Measurements from ENCODE around the gene PIEZO2. TPM values are rescaled to one million over a fixed set of nuclear protein-coding genes. Genes with fewer than 3 reads are reported as not detected.

PIEZO2 gene
- total RNA-seq, 1 experiment from 2014 or later, result 11.1 TPM

- peak; percentile 5 for DNase-seq
- Histone ChIP-seq H3K9me3 (no peaks in the 10 kb centered on the region), H3K4me3 (no peak overlapping the region), H3K27me3 (no peaks in the 10 kb centered on the region), H3K36me3 (peaks cover 19% of the 10 kb centered on the region)
Measured at GRCh38 chr18:11034884-11035283, 114.5 kb downstream of the PIEZO2 start.

- peaks cover 19% of the 10 kb centered on the region for H3K36me3 ChIP-seq
- no peak overlapping the region for H3K4me3 ChIP-seq
- no peaks in the 10 kb centered on the region for H3K9me3 ChIP-seq
- no peak for DNase-seq
- no peaks in the 10 kb centered on the region for H3K27me3 ChIP-seq
Measured at GRCh38 chr18:11033503-11033902, 115.9 kb downstream of the PIEZO2 start.

GRCh38 chr18:11031966-11032365, 117.4 kb downstream of the PIEZO2 start:
- peaks cover 16% of the 10 kb centered on the region for H3K36me3 ChIP-seq
- no peaks in the 10 kb centered on the region for H3K9me3 ChIP-seq
- DNase-seq, result no peak
- H3K4me3 ChIP-seq, result no peak overlapping the region
- no peaks in the 10 kb centered on the region for H3K27me3 ChIP-seq

GRCh38 chr18:11029021-11029420, 120.3 kb downstream of the PIEZO2 start:
- Histone ChIP-seq H3K4me3 (no peak overlapping the region), H3K27me3 (no peaks in the 10 kb centered on the region), H3K36me3 (peaks cover 20% of the 10 kb centered on the region), H3K9me3 (no peaks in the 10 kb centered on the region)
- DNase-seq, result no peak

GRCh38 chr18:11027862-11028261, 121.5 kb downstream of the PIEZO2 start:
- Histone ChIP-seq H3K27me3 (no peaks in the 10 kb centered on the region), H3K36me3 (peaks cover 11% of the 10 kb centered on the region), H3K9me3 (no peaks in the 10 kb centered on the region), H3K4me3 (no peak overlapping the region)
- DNase-seq, result no peak

- H3K36me3 ChIP-seq, result peaks cover 10% of the 10 kb centered on the region
- H3K9me3 ChIP-seq, result no peaks in the 10 kb centered on the region
- H3K27me3 ChIP-seq, result no peaks in the 10 kb centered on the region
- H3K4me3 ChIP-seq, result no peak overlapping the region
- DNase-seq, result no peak
Measured at GRCh38 chr18:11025671-11026070, 123.7 kb downstream of the PIEZO2 start.

GRCh38 chr18:11024928-11025669, 124.3 kb downstream of the PIEZO2 start:
- Histone ChIP-seq H3K9me3 (no peaks in the 10 kb centered on the region), H3K4me3 (no peak overlapping the region), H3K36me3 (peaks cover 7% of the 10 kb centered on the region), H3K27me3 (no peaks in the 10 kb centered on the region)
- no peak for DNase-seq

GRCh38 chr18:11021477-11021876, 127.9 kb downstream of the PIEZO2 start:
- H3K9me3 ChIP-seq, result no peaks in the 10 kb centered on the region
- DNase-seq, result no peak
- H3K27me3 ChIP-seq, result no peaks in the 10 kb centered on the region
- H3K36me3 ChIP-seq, result peaks cover 6% of the 10 kb centered on the region
- H3K4me3 ChIP-seq, result no peak overlapping the region

GRCh38 chr18:11020877-11021414, 128.4 kb downstream of the PIEZO2 start:
- Histone ChIP-seq H3K36me3 (peaks cover 6% of the 10 kb centered on the region), H3K9me3 (no peaks in the 10 kb centered on the region), H3K4me3 (no peak overlapping the region), H3K27me3 (no peaks in the 10 kb centered on the region)
- DNase-seq, result no peak

- no peak for DNase-seq
- no peak overlapping the region for H3K4me3 ChIP-seq
- H3K27me3 ChIP-seq, result no peaks in the 10 kb centered on the region
- peaks cover 2% of the 10 kb centered on the region for H3K36me3 ChIP-seq
- H3K9me3 ChIP-seq, result no peaks in the 10 kb centered on the region
Measured at GRCh38 chr18:11020161-11020853, 129.1 kb downstream of the PIEZO2 start.

- Histone ChIP-seq H3K4me3 (no peak overlapping the region), H3K9me3 (no peaks in the 10 kb centered on the region), H3K36me3 (no peaks in the 10 kb centered on the region; the same call in 1 of the 2 replicates), H3K27me3 (no peaks in the 10 kb centered on the region)
- DNase-seq, result no peak
Measured at GRCh38 chr18:11019295-11020105, 129.9 kb downstream of the PIEZO2 start.

GRCh38 chr18:11009869-11010268, 139.5 kb downstream of the PIEZO2 start:
- no peaks in the 10 kb centered on the region for H3K9me3 ChIP-seq
- no peaks in the 10 kb centered on the region for H3K27me3 ChIP-seq
- H3K4me3 ChIP-seq, result no peak overlapping the region
- H3K36me3 ChIP-seq, result peaks cover 2% of the 10 kb centered on the region
- no peak for DNase-seq

- DNase-seq, result no peak
- no peak overlapping the region for H3K4me3 ChIP-seq
- no peaks in the 10 kb centered on the region for H3K9me3 ChIP-seq
- H3K36me3 ChIP-seq, result peaks cover 9% of the 10 kb centered on the region
- no peaks in the 10 kb centered on the region for H3K27me3 ChIP-seq
Measured at GRCh38 chr18:11009147-11009546, 140.2 kb downstream of the PIEZO2 start.

GRCh38 chr18:11008505-11008904, 140.9 kb downstream of the PIEZO2 start:
- H3K36me3 ChIP-seq, result peaks cover 14% of the 10 kb centered on the region
- DNase-seq, result no peak
- H3K4me3 ChIP-seq, result no peak overlapping the region
- H3K9me3 ChIP-seq, result no peaks in the 10 kb centered on the region
- H3K27me3 ChIP-seq, result no peaks in the 10 kb centered on the region

- no peak overlapping the region for H3K4me3 ChIP-seq
- peaks cover 20% of the 10 kb centered on the region for H3K36me3 ChIP-seq
- peak; percentile 65 for DNase-seq
- no peaks in the 10 kb centered on the region for H3K27me3 ChIP-seq
- no peaks in the 10 kb centered on the region for H3K9me3 ChIP-seq
Measured at GRCh38 chr18:11005528-11005927, 143.8 kb downstream of the PIEZO2 start.

- Histone ChIP-seq H3K36me3 (peaks cover 20% of the 10 kb centered on the region), H3K9me3 (no peaks in the 10 kb centered on the region; the same call in 1 of the 2 replicates)
- no peak for DNase-seq
Measured at GRCh38 chr18:11004951-11005350, 144.4 kb downstream of the PIEZO2 start.

GRCh38 chr18:11004294-11004693, 145.1 kb downstream of the PIEZO2 start:
- Histone ChIP-seq H3K9me3 (no peaks in the 10 kb centered on the region; the same call in 1 of the 2 replicates), H3K36me3 (peaks cover 20% of the 10 kb centered on the region), H3K27me3 (no peaks in the 10 kb centered on the region), H3K4me3 (no peak overlapping the region)
- DNase-seq, result no peak

More at GRCh38 chr18:11004951-11005350, 144.4 kb downstream of the PIEZO2 start:
- H3K27me3 ChIP-seq, result no peaks in the 10 kb centered on the region
- H3K4me3 ChIP-seq, result no peak overlapping the region

Data from MG63 (cell line).